ENCODE results near the gene CSF1. TPM values are rescaled to one million over a fixed set of nuclear protein-coding genes. Genes with fewer than 3 reads are reported as not detected.
A peak's percentile ranks its signal among the peaks of the same experiment; 100 is the strongest.
"Not testable (repeated sequence)": the region's sequence is repeated elsewhere in the genome, so short reads cannot be mapped to it uniquely, and the experiment has no call there.

Gene CSF1
- total RNA-seq, 1 experiment from 2014 or later: 42.1 TPM

DNA sequence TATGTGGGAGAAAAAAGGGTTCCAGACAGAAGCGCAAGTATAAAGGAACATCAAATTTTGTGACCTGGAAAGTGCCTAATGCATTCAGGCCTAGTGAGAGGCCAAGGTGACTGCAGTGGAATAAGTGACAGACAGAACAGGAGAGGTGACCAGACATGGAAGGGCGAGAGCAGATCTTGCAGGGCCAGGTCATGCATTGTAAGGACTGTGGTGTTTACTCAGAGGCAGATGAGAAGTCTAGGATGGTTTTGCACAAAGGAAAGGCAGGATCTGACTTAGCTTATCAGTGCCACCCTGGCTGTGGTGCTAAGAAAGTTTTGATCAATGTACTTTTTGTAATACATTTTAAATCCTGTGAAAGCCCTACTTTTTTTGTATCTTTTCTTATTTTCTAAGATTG is 39.9 kb downstream of the CSF1 start:
- in situ Hi-C loops (cut with HindIII; ENCODE audit: low pct_unique_long_range_greater_than_20kb, low sequenced_read_pairs): no loop called here
- no peak for DNase-seq (ENCODE audit: low read depth)

DNA sequence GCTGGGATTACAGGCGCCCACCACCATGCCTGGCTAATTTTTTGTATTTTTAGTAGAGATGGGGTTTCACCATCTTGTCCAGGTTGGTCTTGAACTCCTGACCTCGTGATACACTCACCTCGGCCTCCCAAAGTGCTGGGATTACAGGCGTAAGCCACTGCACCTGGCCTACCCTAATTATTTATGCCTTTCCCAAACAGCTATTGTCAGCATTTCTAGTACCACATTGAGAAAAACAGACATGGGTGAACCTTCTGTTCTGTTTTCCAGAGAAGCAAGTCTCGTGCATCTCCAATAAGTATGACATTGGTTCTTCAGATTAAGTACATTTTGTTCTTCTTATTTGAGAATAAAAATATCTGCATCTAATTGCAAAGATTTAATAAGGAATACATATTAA is 40.9 kb downstream of the CSF1 start:
- in situ Hi-C loops (cut with HindIII; ENCODE audit: low pct_unique_long_range_greater_than_20kb, low sequenced_read_pairs); DNase-seq (ENCODE audit: low read depth): not testable (repeated sequence)

DNA sequence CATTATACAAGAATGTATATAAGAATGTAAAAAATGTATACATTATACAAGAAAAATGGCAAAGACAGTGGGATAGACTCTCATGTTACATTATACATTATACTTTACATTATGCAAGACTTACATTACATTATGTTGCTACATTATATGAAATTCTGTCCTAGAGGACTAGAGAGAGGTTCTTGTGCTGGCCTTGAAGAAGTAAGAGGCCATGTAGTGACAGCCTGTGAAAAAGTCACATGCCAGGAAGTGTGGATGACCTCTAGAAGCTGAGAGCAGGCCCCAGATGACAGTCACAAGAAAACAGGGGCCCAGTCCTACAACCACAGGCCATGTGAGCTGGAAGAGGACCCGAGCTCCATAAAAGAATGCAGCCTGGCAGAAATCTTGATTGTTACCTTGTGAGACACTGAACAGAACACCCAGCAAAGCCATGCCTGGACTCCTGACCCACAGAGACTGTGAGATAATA is 43.4 kb downstream of the CSF1 start:
- in situ Hi-C loops (cut with HindIII; ENCODE audit: low pct_unique_long_range_greater_than_20kb, low sequenced_read_pairs): no loop called here
- no peak for DNase-seq (ENCODE audit: low read depth)

DNA sequence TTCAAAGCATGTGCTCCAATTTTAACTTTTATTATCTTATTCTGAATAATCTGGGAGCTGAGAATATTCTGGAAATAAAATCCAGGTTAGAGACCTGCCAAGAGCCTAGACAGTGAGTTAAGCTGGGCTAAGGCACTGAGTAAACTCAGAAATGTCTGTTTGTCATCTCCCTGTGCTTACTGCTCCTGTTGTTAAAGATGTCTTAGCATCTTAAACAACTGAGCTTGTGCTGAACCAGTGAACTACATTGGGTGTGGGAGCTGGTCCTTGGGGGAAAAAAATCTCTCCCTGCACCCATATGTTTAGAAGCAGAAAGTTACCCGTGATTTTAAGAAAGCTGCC is 49.0 kb downstream of the CSF1 start:
- in situ Hi-C loops (cut with HindIII; ENCODE audit: low pct_unique_long_range_greater_than_20kb, low sequenced_read_pairs): no loop called here

DNA sequence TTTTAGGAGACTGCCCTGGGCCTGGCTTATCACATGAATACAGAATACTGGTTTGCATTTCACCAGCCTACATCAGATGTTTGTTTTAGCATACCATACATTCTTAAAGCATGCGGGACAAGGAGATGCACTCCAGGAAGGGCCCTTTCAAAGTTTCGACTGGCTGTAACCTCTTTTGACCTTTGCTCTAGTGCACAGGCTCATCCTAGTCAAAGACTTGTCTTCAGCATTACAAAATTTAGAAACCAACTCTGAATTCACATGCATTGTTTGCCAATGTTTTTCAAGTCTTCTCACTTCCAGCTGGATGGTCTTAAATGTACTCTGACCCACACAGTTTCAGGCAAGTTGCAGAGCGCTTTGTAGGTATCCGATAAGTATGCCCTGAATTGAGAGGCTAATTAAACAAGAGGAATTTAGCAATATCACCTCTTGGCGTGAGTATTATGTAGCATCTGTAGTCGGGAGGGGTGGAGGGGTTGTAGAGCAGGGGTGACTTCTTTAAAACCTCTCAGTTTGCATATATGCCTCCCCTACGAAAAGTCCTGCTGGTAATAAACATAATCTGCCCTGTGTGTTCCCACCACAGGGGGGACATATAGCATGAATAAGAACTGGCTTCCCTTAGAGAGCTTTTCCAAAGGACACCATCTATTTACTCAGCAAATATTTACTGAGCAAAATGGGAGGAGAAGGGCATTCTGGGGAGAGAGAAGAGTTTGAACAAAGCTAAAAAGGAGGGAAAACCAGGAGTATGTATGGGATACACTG is 49.5 kb downstream of the CSF1 start:
- peak; percentile 77 for DNase-seq (ENCODE audit: low read depth)
- in situ Hi-C loops (cut with HindIII; ENCODE audit: low pct_unique_long_range_greater_than_20kb, low sequenced_read_pairs): no loop called here

More for the DNA sequence above, 49.0 kb downstream of the CSF1 start:
- no peak for DNase-seq (ENCODE audit: low read depth)

DNA sequence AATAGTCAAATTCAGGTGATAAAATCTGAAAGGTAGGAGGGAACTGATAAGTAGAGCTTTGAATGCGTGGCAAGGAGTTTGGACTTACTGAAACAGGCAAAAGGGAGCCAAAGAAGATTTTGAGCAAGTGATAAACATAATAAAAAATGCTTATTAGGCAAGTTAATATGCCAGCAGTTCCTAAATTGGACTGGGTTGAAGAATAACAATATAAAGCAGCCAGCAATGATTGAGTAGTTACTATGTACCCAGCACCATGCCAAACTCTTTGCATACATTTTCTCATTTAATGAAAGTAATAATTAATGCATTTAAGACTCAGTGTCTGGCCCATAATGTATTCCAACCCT is 50.1 kb downstream of the CSF1 start:
- in situ Hi-C loops (cut with HindIII; ENCODE audit: low pct_unique_long_range_greater_than_20kb, low sequenced_read_pairs): no loop called here
- DNase-seq (ENCODE audit: low read depth): no peak

DNA sequence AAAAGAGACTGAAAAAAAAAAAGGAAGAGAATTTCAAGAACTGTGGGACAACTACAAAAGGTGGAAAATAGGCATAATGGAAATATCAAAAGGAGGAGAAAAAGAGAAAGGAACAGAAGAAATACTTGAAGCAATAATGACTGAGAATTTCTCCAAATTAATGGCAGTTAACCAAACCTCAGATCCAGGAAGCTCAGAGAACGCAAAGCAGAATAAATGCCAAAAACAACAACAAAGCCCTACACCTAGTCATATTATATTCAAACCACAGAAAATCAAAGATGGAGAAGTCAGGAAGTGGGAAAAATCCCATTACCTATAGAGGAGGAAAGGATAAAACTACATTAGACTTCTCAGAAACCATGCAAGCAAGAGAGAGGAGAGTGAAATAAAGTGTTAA is 53.2 kb downstream of the CSF1 start:
- in situ Hi-C loops (cut with HindIII; ENCODE audit: low pct_unique_long_range_greater_than_20kb, low sequenced_read_pairs): no loop called here
- no peak for DNase-seq (ENCODE audit: low read depth)

DNA sequence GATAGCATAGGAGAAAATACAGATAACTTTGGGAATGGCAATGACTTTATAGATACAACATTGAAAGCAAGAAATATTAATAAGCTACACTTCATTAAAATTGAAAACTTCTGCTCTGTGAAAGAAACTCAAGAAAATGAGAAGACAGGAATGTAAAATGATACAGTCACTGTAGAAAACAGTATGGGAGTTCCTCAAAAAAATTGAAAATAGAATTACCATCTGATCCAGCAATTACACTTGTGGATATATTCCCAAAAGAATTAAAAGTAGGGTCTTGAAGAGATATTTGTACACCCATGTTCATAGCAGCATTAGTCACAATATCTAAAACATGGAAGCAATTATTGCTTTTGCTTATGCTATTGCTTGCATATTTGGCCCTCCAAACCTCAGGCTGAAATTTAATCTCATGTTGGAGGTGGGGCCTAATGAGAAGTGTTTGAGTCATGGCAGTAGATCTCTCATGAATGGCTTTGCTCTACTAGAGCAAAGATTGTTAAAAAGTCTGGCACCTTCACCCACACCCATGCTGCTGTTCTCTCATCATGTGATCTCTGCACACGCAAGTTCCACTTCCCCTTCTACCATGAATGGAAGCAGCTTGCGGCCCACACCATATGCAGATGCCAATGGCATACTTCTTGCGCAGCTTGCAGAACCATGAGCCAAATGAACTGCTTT is 58.6 kb downstream of the CSF1 start:
- DNase-seq (ENCODE audit: low read depth): no peak
- in situ Hi-C loops (cut with HindIII; ENCODE audit: low pct_unique_long_range_greater_than_20kb, low sequenced_read_pairs): no loop called here

DNA sequence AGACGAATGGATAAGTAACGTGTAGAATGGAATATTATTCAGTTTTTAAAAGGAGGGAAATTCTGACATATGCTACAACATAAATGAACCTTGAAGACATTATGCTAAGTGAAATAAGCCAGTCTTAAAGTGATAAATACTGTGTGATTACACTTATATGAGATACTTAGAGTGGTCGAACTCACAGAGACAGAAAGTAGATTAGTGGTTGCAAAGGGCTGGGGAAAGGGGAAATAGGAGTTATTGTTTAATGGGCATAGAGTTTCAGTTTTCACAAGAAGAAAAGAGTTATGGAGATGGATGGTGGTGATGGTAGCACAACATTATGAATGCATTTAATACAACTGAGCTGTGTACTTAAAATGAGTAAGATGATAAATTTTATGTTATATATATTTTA is 59.3 kb downstream of the CSF1 start:
- in situ Hi-C loops (cut with HindIII; ENCODE audit: low pct_unique_long_range_greater_than_20kb, low sequenced_read_pairs): no loop called here

DNA sequence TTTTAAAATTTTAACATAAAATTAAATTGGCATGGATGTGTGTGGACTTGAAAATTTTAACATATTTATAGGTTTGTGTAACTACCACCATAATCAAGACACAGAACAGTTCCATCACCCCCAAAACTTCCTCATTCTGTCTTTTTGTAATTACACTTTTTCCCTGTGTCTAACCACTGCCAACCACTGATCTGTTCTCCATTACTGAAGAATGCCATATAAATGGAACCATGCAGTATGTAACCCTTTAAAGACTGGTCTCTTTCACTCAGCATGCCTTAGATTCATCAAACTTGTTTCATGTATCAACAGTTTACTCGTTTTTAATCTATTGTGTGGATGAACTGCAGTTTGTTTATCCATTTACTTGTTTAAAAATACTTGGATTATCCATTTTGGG is 60.9 kb downstream of the CSF1 start:
- in situ Hi-C loops (cut with HindIII; ENCODE audit: low pct_unique_long_range_greater_than_20kb, low sequenced_read_pairs): no loop called here
- no peak for DNase-seq (ENCODE audit: low read depth)

More for the DNA sequence above, 59.3 kb downstream of the CSF1 start:
- DNase-seq (ENCODE audit: low read depth): no peak

DNA sequence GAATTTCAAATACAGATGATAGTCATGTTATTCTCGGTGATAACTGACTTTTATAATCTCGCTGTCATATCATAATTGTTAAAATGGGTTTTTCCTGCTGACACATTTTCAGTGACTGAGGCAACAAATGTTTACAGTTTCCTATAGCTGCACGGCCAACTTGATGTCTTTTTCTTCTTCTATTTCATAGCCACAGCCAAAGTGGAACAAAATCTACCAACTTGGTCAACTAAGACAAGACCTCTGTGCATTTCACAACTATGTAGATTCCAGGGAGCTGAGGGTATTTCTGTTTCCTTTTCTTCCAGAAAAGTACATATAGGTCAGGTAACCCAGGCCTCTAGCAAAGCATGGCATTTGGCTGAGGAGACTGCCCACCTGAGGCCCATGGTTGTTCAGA is 63.5 kb downstream of the CSF1 start:
- no peak for DNase-seq (ENCODE audit: low read depth)
- in situ Hi-C loops (cut with HindIII; ENCODE audit: low pct_unique_long_range_greater_than_20kb, low sequenced_read_pairs): no loop called here

DNA sequence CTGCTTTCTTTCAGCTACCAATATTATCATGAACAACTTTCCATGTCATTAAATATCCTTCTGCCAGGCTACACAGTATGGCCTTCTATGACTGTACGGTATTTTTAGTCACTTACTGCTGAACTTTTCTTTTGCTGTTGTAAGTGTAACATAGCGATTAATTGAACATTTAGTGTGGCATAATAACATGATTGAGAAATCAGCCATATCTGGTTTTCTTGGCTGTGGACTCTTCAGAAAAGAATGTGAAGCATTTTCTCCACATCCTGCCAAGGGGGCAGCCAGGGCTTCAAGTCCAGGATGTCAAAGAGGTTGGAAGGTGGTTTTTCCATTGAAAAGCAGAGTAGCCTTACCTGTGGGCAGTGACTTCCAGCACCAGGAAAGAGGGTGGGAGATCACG is 65.1 kb downstream of the CSF1 start:
- DNase-seq (ENCODE audit: low read depth): peak; percentile 39
- in situ Hi-C loops (cut with HindIII; ENCODE audit: low pct_unique_long_range_greater_than_20kb, low sequenced_read_pairs): no loop called here

DNA sequence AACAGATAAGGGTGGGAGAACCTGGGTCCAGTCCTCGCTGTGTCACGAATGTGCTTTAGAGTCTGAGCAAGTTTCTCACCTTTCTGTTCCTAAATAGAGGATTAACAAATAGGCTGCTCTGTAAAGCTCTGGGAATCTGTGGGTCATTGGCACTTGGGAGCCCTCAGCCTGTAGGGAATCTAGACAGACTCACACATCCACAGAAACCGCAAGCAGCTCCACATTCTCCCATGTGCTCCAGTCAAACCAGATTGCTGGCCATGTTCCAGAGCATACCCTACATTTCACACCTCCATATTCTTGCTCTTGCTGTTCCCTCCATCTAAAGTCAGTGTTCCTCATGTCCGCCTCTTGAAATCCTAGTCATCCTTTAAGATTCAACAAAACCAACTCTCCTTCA is 66.1 kb downstream of the CSF1 start:
- no peak for DNase-seq (ENCODE audit: low read depth)
- in situ Hi-C loops (cut with HindIII; ENCODE audit: low pct_unique_long_range_greater_than_20kb, low sequenced_read_pairs): no loop called here

DNA sequence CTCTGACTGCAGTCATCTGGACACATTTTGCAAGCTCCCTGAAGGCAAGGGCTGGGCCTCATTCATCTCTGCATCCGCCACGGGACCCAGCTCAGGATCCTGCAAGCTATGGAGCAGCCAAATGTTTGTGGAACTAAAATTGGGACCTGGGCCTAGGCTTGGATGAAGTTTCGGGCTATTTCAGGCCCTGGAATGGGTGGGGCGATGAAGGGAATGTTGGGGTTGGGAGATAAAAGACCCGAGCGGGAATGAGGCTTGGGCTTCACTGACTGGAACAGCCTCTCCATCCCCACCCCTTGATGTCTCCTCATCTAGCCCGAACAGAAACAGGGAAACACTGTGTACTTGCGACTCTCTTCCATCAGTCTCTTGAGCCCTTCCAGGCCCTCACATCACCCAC is 66.6 kb downstream of the CSF1 start:
- no peak for DNase-seq (ENCODE audit: low read depth)
- in situ Hi-C loops (cut with HindIII; ENCODE audit: low pct_unique_long_range_greater_than_20kb, low sequenced_read_pairs): no loop called here

DNA sequence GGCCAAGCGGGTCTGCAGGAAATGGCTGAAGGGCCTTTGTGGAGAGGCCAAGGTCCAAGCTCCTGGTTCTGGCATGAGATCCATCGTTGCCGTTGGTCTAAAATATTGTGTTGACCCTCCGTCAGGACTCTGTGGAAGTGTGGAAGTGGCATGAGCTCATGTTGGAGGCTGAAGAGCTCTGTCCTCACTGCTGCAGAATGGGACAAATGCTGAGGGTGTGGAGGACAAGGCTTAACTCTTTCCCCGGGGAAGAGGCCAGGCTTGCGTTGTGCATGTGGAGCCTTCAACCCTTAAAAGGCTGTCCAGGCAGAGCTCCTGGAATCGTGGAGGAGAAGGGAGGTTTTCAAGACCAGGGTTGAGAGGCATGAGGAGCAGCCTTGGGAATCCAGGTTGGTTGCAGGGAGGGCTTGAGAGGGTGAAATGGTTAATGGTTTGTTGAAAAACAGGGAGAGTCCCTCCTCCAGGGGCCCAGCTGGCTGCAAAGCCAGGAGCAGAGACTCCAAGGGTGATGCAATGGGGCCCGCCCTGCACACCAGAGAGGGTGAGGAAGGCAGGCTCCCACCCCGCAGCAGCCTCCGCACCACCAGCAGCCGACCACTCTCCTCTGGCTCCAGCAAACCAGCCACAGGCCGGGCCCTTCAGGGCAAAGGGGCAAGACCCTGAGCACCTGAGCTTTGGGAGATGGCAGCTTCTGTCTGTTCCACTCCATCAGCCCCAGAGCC is 67.2 kb downstream of the CSF1 start:
- DNase-seq (ENCODE audit: low read depth): no peak
- in situ Hi-C loops (cut with HindIII; ENCODE audit: low pct_unique_long_range_greater_than_20kb, low sequenced_read_pairs): no loop called here

DNA sequence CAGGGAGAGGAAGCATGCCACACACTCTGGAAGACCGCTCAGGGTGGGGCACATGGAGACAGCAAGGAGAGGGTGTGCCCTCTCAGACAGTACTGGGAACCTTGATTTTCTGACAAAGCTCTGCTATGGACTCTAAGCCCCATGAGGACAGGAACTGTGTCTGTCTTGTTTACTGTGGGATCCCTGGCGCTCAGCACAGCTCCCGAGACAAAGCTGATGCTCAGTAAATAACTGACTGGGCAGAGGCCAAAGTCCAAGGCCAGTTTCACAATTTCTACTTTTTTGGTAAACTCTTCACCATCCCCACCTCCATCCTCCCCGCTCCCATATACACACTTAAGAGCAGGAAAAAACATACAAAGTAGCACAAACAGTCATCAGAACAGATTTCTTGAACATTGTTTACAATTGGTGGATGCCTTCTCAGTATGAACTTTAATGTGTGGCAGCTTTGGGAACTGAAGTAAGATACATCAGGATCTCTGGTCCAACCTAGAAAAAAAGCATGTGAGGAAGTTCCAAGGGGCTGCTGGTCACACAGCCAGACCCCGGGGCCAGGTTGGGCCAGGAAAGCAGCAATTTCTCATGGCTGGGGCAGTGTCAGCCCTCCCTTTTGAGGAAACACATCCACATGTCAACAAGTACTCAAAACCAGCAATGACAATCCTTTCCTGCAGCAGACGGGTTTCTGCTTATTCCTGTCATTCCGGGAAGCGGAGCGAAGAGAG is 68.3 kb downstream of the CSF1 start:
- in situ Hi-C loops (cut with HindIII; ENCODE audit: low pct_unique_long_range_greater_than_20kb, low sequenced_read_pairs): no loop called here
- no peak for DNase-seq (ENCODE audit: low read depth)

DNA sequence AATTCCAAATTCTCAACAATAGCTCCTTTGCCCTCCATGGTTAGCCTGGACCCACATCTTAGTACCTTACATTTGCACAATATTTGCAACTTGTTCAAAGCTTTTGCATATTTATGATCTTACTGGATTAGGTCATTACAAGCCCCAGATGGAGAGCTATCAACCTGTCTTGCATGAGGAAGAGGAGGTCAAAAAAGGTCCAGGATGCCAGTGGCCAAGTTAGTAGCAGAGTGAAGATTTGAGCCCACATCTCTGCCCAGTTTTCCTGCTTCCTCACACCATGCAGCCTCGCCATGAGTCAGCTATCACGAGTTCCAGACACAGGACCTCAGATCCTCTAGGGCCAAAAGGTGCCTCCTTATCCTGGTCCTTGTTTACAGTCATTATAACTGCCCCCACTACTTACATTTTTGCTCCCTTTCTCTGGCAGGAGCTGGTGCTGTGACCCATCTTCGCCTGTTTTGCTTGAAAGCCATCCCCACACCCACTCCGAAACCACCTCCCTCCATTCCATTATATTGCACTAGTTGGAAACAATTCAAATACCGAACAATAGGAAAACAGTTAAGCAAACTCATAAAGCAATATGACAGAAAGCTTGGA is 68.9 kb downstream of the CSF1 start:
- in situ Hi-C loops (cut with HindIII; ENCODE audit: low pct_unique_long_range_greater_than_20kb, low sequenced_read_pairs): no loop called here
- DNase-seq (ENCODE audit: low read depth): peak; percentile 70

Measured in Caki2 (cell line).